Astrocyte of the spinal cord (primary cell): Measurements from ENCODE around the gene DIP2C.

Source experiments
- DNase-seq: peaks from one replicate; pipeline ENCODE4 v3.0.0; 2011; ENCODE audit warnings: low read depth, low spot score
- H3K4me3 ChIP-seq: 2 replicates; pipeline ENCODE4 v1.5.1; 2011; ENCODE audit warnings: low read depth, mild to moderate bottlenecking, low read length, moderate library complexity
- CTCF ChIP-seq: IDR thresholded peaks from 2 replicates; pipeline ENCODE4 v1.5.1; 2012; ENCODE audit warnings: low read depth, mild to moderate bottlenecking, low read length, inconsistent platforms
- in situ Hi-C: cut with HindIII; loops from 2 replicates; pipeline ENCODE4 v1.10.0; 2017; ENCODE audit warnings: low sequenced_read_pairs

Gene DIP2C

GRCh38 chr10:387909-388660 is 301.4 kb downstream of the DIP2C start:
- TF ChIP-seq CTCF, result no peak
- in situ Hi-C loops, result no loop called here
- H3K4me3 ChIP-seq, result no peak overlapping the region
- DNase-seq, result no peak

GRCh38 chr10:387593-387891 is 301.9 kb downstream of the DIP2C start:
- DNase-seq, result no peak
- no peak overlapping the region for H3K4me3 ChIP-seq
- no peak for TF ChIP-seq CTCF
- in situ Hi-C loops, result no loop called here

GRCh38 chr10:386771-387592 is 302.5 kb downstream of the DIP2C start:
- no peak overlapping the region for H3K4me3 ChIP-seq
- TF ChIP-seq CTCF, result no peak
- DNase-seq, result no peak
- in situ Hi-C loops, result no loop called here

DNA sequence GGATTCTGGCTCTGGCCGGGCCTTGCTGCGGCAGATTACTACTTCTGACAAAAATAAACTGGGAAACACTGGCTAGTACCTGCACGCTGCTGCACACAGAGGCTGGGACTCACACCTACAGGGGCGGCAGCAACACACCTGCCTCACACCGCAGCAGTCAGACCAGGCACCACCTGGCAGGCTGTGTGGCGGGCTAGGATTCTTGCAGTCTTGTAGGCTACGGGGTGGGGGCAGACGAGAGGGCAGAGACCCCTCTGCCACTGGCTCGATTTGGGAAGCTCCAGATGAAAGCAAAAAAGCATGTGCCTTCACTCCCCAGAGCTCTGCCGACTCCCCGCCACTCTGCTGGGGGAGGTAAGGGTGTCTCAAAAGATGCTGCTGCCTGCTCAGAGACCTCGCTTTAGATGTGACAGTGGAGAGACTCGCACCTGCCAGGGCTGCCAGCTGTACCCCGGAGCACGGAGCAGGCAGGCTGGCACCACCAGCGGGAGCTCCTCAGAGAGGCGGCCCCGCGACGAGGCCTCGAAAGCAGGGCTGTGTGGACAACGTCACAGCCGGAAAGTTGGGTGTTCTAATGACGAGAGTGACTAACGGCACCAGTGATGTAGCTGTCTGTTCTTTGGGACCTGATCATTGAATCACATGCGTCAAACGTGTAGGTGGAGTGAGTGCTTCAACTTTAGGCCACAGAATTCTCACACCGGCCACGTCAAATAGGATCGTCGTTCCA is 303.7 kb downstream of the DIP2C start:
- H3K4me3 ChIP-seq, result no peak overlapping the region
- no peak for DNase-seq
- in situ Hi-C loops, result no loop called here
- no peak for TF ChIP-seq CTCF

DNA sequence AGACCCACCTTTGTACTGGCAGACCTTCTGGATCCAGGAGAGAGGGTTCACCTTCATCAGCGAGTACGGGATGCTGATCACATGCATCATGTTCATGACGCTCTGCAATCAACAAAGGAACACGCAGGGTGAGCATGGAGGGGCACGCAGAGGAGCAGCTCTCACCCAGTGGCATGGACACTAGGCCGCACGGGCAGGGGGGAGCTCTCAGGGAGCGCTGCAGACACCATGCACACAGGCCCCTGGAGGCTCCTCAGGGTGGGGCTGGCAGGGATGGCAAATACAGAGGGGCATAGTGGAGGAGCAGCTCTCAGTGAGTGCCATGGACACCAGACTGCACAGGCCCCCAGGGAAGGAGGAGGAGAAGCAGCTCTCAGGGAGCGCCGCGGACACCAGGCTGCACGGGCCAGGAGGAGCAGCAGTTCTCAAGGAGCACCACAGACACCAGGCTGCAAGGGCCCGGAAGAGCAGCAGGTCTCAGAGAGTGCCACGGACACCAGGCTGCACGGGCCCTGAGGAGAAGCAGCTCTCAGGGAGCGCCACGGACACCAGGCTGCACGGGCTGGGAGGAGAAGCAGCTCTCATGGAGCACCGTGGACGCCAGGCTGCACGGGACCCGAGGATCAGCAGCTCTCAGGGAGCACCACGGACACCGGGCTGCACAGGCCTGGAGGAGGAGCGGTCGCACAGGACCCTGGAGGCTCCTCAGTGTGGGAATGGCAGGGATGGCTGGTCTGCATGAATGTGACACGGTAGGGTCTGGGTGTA is 304.7 kb downstream of the DIP2C start:
- no peak for TF ChIP-seq CTCF
- in situ Hi-C loops, result no loop called here
- no peak for DNase-seq
- no peak overlapping the region for H3K4me3 ChIP-seq

DNA sequence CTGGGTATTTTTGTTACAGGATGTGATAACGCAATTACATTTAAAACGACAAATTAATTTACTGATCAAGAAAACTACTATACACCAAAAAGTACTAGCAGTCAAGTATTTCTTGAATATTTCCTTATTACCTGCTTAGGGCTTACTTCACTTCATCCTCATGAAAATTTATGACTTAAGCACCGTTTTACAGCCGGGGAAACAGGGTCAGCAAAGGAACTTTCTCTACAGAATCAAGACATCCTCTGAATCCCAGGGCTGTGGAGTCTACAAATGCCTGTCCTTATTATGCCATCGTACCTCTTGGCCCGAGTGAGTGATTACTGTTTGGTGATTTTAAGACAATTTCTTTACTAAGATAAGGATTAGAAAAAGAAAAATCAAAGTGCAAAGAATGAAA is 305.9 kb downstream of the DIP2C start:
- in situ Hi-C loops, result no loop called here
- DNase-seq, result no peak

More for the DNA sequence above, 305.9 kb downstream of the DIP2C start:
- H3K4me3 ChIP-seq, result no peak overlapping the region
- TF ChIP-seq CTCF, result no peak
